OCI-LY7 (cell line): ENCODE results near the gene JPH3. TPM values are rescaled to one million over a fixed set of nuclear protein-coding genes. Genes with fewer than 3 reads are reported as not detected.

Experiments
- BruUV-seq: library from RNA; stranded (reverse); fragments of 400-500 nt; replicated peaks from 2 replicates; lab custom pipeline; 2021; lab: Mats Ljungman, UMichigan
- CTCF ChIA-PET: fragments of 300-600 bp; sonication (Branson Sonifier 250); formaldehyde crosslinking; loops from one replicate; lab custom pipeline; 2022; ENCODE audit warnings: antibody characterized with exemption; ENCODE audit not compliant: unreplicated experiment; lab: Charles Lee
- POLR2A ChIA-PET: fragments of 300-600 bp; sonication (Branson Sonifier 250); formaldehyde crosslinking; loops from one replicate; lab custom pipeline; 2022; ENCODE audit warnings: antibody characterized with exemption; lab: Charles Lee
- DNase-seq: peaks from one replicate; pipeline ENCODE4 v3.0.0-alpha.2; 2015; ENCODE audit warnings: low spot score
- H2AFZ ChIP-seq: fragments of 200-600 bp; sonication (generic), shearing (Covaris generic); 2 replicates; pipeline ENCODE4 v1.6.1; 2014; ENCODE audit warnings: mild to moderate bottlenecking, antibody characterized with exemption, low read length, moderate library complexity
- H3K27ac ChIP-seq: fragments of 200-600 bp; sonication (generic); 2 replicates; pipeline ENCODE4 v1.5.1; 2014; ENCODE audit warnings: mixed run types, low read depth, mild to moderate bottlenecking, moderate library complexity, low read length, inconsistent platforms; ENCODE audit not compliant: poor library complexity, severe bottlenecking
- H3K36me3 ChIP-seq: fragments of 200-600 bp; sonication (generic); 2 replicates; pipeline ENCODE4 v1.6.1; 2014; ENCODE audit warnings: mild to moderate bottlenecking, antibody characterized with exemption, low read length, moderate library complexity, mixed read lengths; ENCODE audit not compliant: insufficient read depth
- H3K4me1 ChIP-seq: fragments of 200-600 bp; sonication (generic); 2 replicates; pipeline ENCODE4 v1.5.1; 2014; ENCODE audit warnings: mild to moderate bottlenecking, low read length; ENCODE audit not compliant: insufficient read depth, poor library complexity, severe bottlenecking
- H3K4me2 ChIP-seq: fragments of 200-600 bp; sonication (generic); 2 replicates; pipeline ENCODE4 v1.6.1; 2014; ENCODE audit warnings: mild to moderate bottlenecking, low read length
- H3K4me3 ChIP-seq: fragments of 200-600 bp; sonication (generic); 2 replicates; pipeline ENCODE4 v1.5.1; 2014; ENCODE audit warnings: mild to moderate bottlenecking, low read depth, low read length; ENCODE audit not compliant: poor library complexity, severe bottlenecking
- H3K79me2 ChIP-seq: fragments of 200-600 bp; sonication (generic); 2 replicates; pipeline ENCODE4 v1.6.1; 2016; ENCODE audit warnings: low read depth, mild to moderate bottlenecking, low read length, moderate library complexity, mixed read lengths; ENCODE audit not compliant: insufficient read depth
- H3K9me2 ChIP-seq: fragments of 200-600 bp; sonication (generic); 2 replicates; pipeline ENCODE4 v1.6.1; 2016; ENCODE audit warnings: mild to moderate bottlenecking, low read length, mixed read lengths; ENCODE audit not compliant: insufficient read depth
- H3K9me3 ChIP-seq: fragments of 200-600 bp; sonication (generic); 2 replicates; pipeline ENCODE4 v1.6.1; 2014; ENCODE audit warnings: mild to moderate bottlenecking, mixed run types, low read length, mixed read lengths
- H4K20me1 ChIP-seq: fragments of 200-600 bp; sonication (generic); 2 replicates; pipeline ENCODE4 v1.6.1; 2014; ENCODE audit warnings: mild to moderate bottlenecking, antibody characterized with exemption, low read length, moderate library complexity, mixed read lengths; ENCODE audit not compliant: insufficient read depth
- EZH2phosphoT487 ChIP-seq: fragments of 200-600 bp; sonication (generic); IDR thresholded peaks from 2 replicates; pipeline ENCODE4 v1.6.1; 2018; ENCODE audit warnings: low read depth, borderline replicate concordance, mild to moderate bottlenecking, mixed run types, antibody characterized with exemption, low read length, moderate library complexity, mixed read lengths
- intact Hi-C: fragments of 100-400 bp; cut with micrococcal nuclease; formaldehyde crosslinking; loops from one replicate; pipeline ENCODE4 v1.10.0; 2022; ENCODE audit not compliant: unreplicated experiment
- total RNA-seq, 2 experiments: library from RNA; depleted of rRNA in 1 of 2; stranded (reverse); fragments of >200 nt in 1 of 2; shearing (Covaris generic) in 1 of 2; gene quantifications; 2 replicates each; pipeline ENCODE4 v1.2.3, GENCODE V29; 2014 to 2022
- TF ChIP-seq, protein P1 (sequence below): fragments of 200-600 bp; sonication (generic); conservative IDR thresholded peaks from 2 replicates; pipeline ENCODE4 v1.5.1; 2014; ENCODE audit warnings: mild to moderate bottlenecking, antibody characterized with exemption, low read length, moderate library complexity, mixed read lengths

JPH3 gene
- total RNA-seq, 2 experiments from 2014 or later = not detected

DNA sequence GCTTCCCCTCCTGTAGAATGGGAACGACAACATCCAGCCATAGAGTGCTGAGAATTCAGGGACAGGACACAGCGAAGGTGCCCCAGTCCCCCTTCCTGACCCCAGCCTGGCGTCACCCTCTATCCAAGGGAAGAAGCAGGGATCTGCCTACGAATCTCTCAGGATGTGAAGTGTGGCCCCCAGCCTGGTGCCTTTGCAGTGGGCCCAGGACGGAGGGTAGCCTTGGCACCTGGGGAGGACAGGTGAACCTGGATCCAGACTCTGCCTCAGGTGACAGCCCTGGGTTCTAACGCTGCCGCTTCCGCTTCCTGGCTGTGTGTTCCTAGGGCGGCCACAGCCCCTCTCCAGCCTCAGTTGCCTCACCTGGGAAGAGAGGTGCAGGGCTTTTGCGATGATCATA, 36.4 kb downstream of the JPH3 start:
- intact Hi-C loops = loop anchor here (5.0 kb wide), 2 partner anchors 234 to 321 kb away; partner anchors contain the start of gene C16orf95
- H3K9me3 ChIP-seq = no peaks in the 10 kb centered on the region
- CTCF ChIA-PET = no interaction called here
- no peaks in the 10 kb centered on the region for H4K20me1 ChIP-seq
- H3K79me2 ChIP-seq = no peaks in the 10 kb centered on the region
- BruUV-seq = no TSS peak
- POLR2A ChIA-PET = no interaction called here
- no peak overlapping the region for H3K4me3 ChIP-seq
- H3K4me1 ChIP-seq = peaks cover 19% of the 10 kb centered on the region
- no peak overlapping the region for H3K27ac ChIP-seq
- no peak overlapping the region for H2AFZ ChIP-seq
- H3K4me2 ChIP-seq = no peak overlapping the region
- no peak for DNase-seq
- no peak for TF ChIP-seq EZH2phosphoT487
- TF ChIP-seq, protein P1, sequence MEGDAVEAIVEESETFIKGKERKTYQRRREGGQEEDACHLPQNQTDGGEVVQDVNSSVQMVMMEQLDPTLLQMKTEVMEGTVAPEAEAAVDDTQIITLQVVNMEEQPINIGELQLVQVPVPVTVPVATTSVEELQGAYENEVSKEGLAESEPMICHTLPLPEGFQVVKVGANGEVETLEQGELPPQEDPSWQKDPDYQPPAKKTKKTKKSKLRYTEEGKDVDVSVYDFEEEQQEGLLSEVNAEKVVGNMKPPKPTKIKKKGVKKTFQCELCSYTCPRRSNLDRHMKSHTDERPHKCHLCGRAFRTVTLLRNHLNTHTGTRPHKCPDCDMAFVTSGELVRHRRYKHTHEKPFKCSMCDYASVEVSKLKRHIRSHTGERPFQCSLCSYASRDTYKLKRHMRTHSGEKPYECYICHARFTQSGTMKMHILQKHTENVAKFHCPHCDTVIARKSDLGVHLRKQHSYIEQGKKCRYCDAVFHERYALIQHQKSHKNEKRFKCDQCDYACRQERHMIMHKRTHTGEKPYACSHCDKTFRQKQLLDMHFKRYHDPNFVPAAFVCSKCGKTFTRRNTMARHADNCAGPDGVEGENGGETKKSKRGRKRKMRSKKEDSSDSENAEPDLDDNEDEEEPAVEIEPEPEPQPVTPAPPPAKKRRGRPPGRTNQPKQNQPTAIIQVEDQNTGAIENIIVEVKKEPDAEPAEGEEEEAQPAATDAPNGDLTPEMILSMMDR = no peak
- no peaks in the 10 kb centered on the region for H3K36me3 ChIP-seq
- H3K9me2 ChIP-seq = no peaks in the 10 kb centered on the region

DNA sequence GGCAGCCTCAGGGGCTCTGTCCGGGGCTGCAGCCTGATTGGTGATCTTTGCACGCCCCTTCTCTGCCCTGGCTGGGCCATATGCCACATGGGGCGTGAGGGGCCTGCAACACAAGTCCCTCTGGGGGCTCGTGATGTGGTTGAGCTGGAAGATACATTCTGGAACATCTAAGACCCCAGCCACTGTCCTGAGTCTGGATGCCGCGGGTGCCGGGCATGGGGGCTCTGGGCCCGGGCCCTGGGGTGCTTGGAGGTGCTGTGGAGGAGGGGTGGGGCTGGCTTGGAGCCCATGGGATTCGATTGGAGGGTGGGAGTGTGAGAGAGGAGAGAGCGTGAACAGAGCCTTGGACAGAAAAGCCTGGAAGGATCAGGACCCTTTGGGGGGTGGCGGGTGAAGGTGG, 39.4 kb downstream of the JPH3 start:
- no peak overlapping the region for H3K4me2 ChIP-seq
- H3K79me2 ChIP-seq = no peaks in the 10 kb centered on the region
- no peaks in the 10 kb centered on the region for H4K20me1 ChIP-seq
- no peak overlapping the region for H3K4me3 ChIP-seq
- no peaks in the 10 kb centered on the region for H3K9me2 ChIP-seq
- no peaks in the 10 kb centered on the region for H3K36me3 ChIP-seq
- intact Hi-C loops = no loop called here
- no peak overlapping the region for H3K27ac ChIP-seq
- H3K4me1 ChIP-seq = peaks cover 1% of the 10 kb centered on the region
- no peak for TF ChIP-seq EZH2phosphoT487
- TF ChIP-seq, protein P1 = no peak
- CTCF ChIA-PET = interaction anchor here (0.6 kb wide), 1 partner anchor 77 kb away, joined by 3 read pairs; no protein-coding TSS in a partner anchor
- POLR2A ChIA-PET = no interaction called here
- H3K9me3 ChIP-seq = no peaks in the 10 kb centered on the region
- no peak for DNase-seq
- no peak overlapping the region for H2AFZ ChIP-seq
- no TSS peak for BruUV-seq

DNA sequence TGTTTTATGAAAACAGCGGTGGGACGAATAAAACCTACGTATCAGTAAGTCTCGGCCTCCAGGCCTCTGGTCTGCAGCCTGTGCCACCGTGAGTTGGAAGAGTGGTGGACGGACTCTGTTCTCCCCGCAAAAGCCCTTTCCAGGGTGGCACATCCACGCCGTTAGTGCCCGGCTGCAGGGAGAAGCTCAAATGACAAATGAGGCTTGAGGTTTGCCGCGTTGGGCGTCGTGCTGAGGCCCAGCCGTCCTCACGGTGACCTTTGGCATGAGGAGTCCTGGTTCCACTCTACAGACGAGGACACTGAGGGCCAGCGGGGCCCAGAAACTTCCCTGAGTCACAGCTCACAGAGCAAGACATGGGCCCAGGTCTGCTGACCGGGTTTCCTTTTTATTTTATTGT, 40.2 kb downstream of the JPH3 start:
- intact Hi-C loops = no loop called here
- H3K4me1 ChIP-seq = no peaks in the 10 kb centered on the region
- ChIA-PET CTCF (interaction anchor here (0.6 kb wide), 1 partner anchor 272 kb away, joined by 12 read pairs; no protein-coding TSS in a partner anchor), POLR2A (no interaction called here)
- H3K79me2 ChIP-seq = no peaks in the 10 kb centered on the region
- no peaks in the 10 kb centered on the region for H4K20me1 ChIP-seq
- H3K27ac ChIP-seq = no peak overlapping the region
- no peak for TF ChIP-seq EZH2phosphoT487
- TF ChIP-seq, protein P1 = no peak
- no peak overlapping the region for H3K4me3 ChIP-seq
- H3K4me2 ChIP-seq = no peak overlapping the region
- H3K9me2 ChIP-seq = no peaks in the 10 kb centered on the region
- BruUV-seq = no TSS peak
- DNase-seq = no peak
- no peaks in the 10 kb centered on the region for H3K36me3 ChIP-seq
- no peak overlapping the region for H2AFZ ChIP-seq
- no peaks in the 10 kb centered on the region for H3K9me3 ChIP-seq
